ENCODE data around the gene MORC3. TPM values are rescaled to one million over a fixed set of nuclear protein-coding genes. Genes with fewer than 3 reads are reported as not detected.
"Not testable (repeated sequence)": the region's sequence is repeated elsewhere in the genome, so short reads cannot be mapped to it uniquely, and the experiment has no call there.

Gene MORC3
- total RNA-seq, 1 donor from 2014 or later: 31.7 TPM

GRCh38 chr21:36382722-36383121 is 62.7 kb downstream of the MORC3 start:
- not testable (repeated sequence) for DNase-seq (ENCODE audit: low spot score)

GRCh38 chr21:36384885-36385232 is 64.9 kb downstream of the MORC3 start:
- no peak for DNase-seq (ENCODE audit: low spot score)

- DNase-seq (ENCODE audit: low spot score): peak; percentile 71
Observed at GRCh38 chr21:36385233-36386030, 65.4 kb downstream of the MORC3 start, which contains the start of gene CHAF1B. Gene CHAF1B (plus strand): TSS chr21:36385392. CDS start chr21:36386137, 745 bp downstream.

GRCh38 chr21:36386031-36386642 is 66.1 kb downstream of the MORC3 start:
- DNase-seq (ENCODE audit: low spot score): no peak

GRCh38 chr21:36388096-36388495 is 68.1 kb downstream of the MORC3 start:
- no peak for DNase-seq (ENCODE audit: low spot score)

- no peak for DNase-seq (ENCODE audit: low spot score)
Observed at GRCh38 chr21:36388835-36389234, 68.8 kb downstream of the MORC3 start.

GRCh38 chr21:36391649-36392048 is 71.7 kb downstream of the MORC3 start:
- not testable (repeated sequence) for DNase-seq (ENCODE audit: low spot score)

GRCh38 chr21:36395353-36396111 is 75.5 kb downstream of the MORC3 start:
- DNase-seq (ENCODE audit: low spot score): no peak

GRCh38 chr21:36396325-36396724 is 76.3 kb downstream of the MORC3 start:
- no peak for DNase-seq (ENCODE audit: low spot score)

GRCh38 chr21:36396971-36397370 is 77.0 kb downstream of the MORC3 start:
- no peak for DNase-seq (ENCODE audit: low spot score)

GRCh38 chr21:36397606-36398005 is 77.6 kb downstream of the MORC3 start:
- no peak for DNase-seq (ENCODE audit: low spot score)

- not testable (repeated sequence) for DNase-seq (ENCODE audit: low spot score)
Observed at GRCh38 chr21:36399736-36400135, 79.7 kb downstream of the MORC3 start.

- DNase-seq (ENCODE audit: low spot score): no peak
Observed at GRCh38 chr21:36400719-36401118, 80.7 kb downstream of the MORC3 start.

- no peak for DNase-seq (ENCODE audit: low spot score)
Observed at GRCh38 chr21:36402339-36402738, 82.3 kb downstream of the MORC3 start.

- DNase-seq (ENCODE audit: low spot score): no peak
Observed at GRCh38 chr21:36403713-36404112, 83.7 kb downstream of the MORC3 start.

- no peak for DNase-seq (ENCODE audit: low spot score)
Observed at GRCh38 chr21:36408568-36408967, 88.6 kb downstream of the MORC3 start.

GRCh38 chr21:36411301-36411700 is 91.3 kb downstream of the MORC3 start:
- DNase-seq (ENCODE audit: low spot score): no peak

- no peak for DNase-seq (ENCODE audit: low spot score)
Observed at GRCh38 chr21:36412916-36413315, 92.9 kb downstream of the MORC3 start.

GRCh38 chr21:36415375-36415774 is 95.4 kb downstream of the MORC3 start:
- DNase-seq (ENCODE audit: low spot score): no peak

- no peak for DNase-seq (ENCODE audit: low spot score)
Observed at GRCh38 chr21:36419241-36419640, 99.2 kb downstream of the MORC3 start.

- DNase-seq (ENCODE audit: low spot score): peak; percentile 81
Observed at GRCh38 chr21:36419996-36420395, 100.0 kb downstream of the MORC3 start.

GRCh38 chr21:36420571-36421339 is 100.8 kb downstream of the MORC3 start:
- DNase-seq (ENCODE audit: low spot score): no peak
